ENCODE data around the gene TGFBI. TPM values are rescaled to one million over a fixed set of nuclear protein-coding genes. Genes with fewer than 3 reads are reported as not detected.

Gene TGFBI
- polyA plus RNA-seq, 3 donors, result 480 to 653 (median 565) TPM

GRCh38 chr5:136038635-136039034, 9.8 kb downstream of the TGFBI start:
- H3K4me1 Mint-ChIP-seq, result peaks cover 68% of the 10 kb centered on the region
- H3K4me1 ChIP-seq (ENCODE audit: control insufficient read depth in 1 of 2, insufficient read depth in 2 of 2, low read length in 2 of 2), result peaks cover 48 to 73% of the 10 kb centered on the region in 2 donors

DNA sequence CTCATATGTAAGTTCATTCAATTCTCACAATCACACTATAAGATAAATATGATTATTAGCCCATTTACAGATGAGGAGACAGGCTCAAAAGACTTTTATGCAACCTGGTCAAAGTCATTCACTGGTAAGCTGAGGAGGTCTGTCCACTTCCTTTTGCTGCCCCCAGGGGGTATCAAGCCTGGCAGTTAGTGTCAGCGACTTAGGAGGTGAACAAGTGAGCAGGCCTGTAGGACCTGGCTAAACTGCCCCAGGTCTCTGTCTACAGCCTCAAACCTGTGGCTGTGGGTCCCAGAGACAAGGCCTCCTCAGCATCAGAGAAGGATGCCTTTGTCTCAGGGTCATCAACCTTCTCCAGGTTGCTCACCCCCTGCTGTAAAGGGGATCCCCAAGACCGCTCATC, 10.4 kb downstream of the TGFBI start:
- Histone ChIP-seq H3K4me1 (ENCODE audit: control insufficient read depth in 1 of 2, insufficient read depth in 2 of 2, low read length in 2 of 2) (peaks cover 42 to 68% of the 10 kb centered on the region in 2 donors), H3K79me2 (ENCODE audit: insufficient read depth, low read length) (peaks cover 18% of the 10 kb centered on the region), H3K9me3 (replicated peaks in 1 of 2; ENCODE audit: control insufficient read depth in 1 of 2, insufficient read depth in 1 of 2, low read length in 2 of 2) (peaks cover 0 to 5% of the 10 kb centered on the region in 2 donors), H4K20me1 (ENCODE audit: insufficient read depth, low read length) (peaks cover 100% of the 10 kb centered on the region), H3K4me2 (replicated peaks; ENCODE audit: extremely low read depth, low read length, poor library complexity, severe bottlenecking) (no peak overlapping the region), H3K4me3 (replicated peaks in 1 of 3; ENCODE audit: low read depth in 2 of 3, low read length in 3 of 3) (no peak overlapping the region), H3K27me3 (ENCODE audit: control insufficient read depth in 2 of 2, insufficient read depth in 2 of 2, low read length in 2 of 2) (no peaks in the 10 kb centered on the region), H3K27ac (ENCODE audit: low read depth in 1 of 2, low read length in 2 of 2) (no peak overlapping the region), H3K9ac (ENCODE audit: insufficient read depth, low read length, poor library complexity, severe bottlenecking) (no peak overlapping the region), H2AFZ (ENCODE audit: insufficient read depth, low read depth, low read length, poor library complexity, severe bottlenecking) (no peak overlapping the region), H3K36me3 (replicated peaks in 1 of 2; ENCODE audit: control insufficient read depth in 1 of 2, insufficient read depth in 2 of 2, low read length in 2 of 2) (peaks cover 82 to 100% of the 10 kb centered on the region in 2 donors)
- Mint-ChIP-seq H3K36me3 (peaks cover 97 to 99% of the 10 kb centered on the region in 2 donors), H3K27me3 (ENCODE audit: low read depth in 3 of 3) (peaks cover 4 to 5% (median 4%) of the 10 kb centered on the region in 3 donors), H3K4me3 (no peak overlapping the region), H3K9me3 (peaks cover 0 to 16% (median 13%) of the 10 kb centered on the region in 7 donors), H3K4me1 (peaks cover 62% of the 10 kb centered on the region), H3K27ac (no peak overlapping the region)
- 80% methylated on average over 1 of the region's 2 CpGs for WGBS (ENCODE audit: insufficient coverage)
- intact Hi-C loops (cut with micrococcal nuclease), result no loop called here
- no peak for DNase-seq
- TF ChIP-seq, protein P1, sequence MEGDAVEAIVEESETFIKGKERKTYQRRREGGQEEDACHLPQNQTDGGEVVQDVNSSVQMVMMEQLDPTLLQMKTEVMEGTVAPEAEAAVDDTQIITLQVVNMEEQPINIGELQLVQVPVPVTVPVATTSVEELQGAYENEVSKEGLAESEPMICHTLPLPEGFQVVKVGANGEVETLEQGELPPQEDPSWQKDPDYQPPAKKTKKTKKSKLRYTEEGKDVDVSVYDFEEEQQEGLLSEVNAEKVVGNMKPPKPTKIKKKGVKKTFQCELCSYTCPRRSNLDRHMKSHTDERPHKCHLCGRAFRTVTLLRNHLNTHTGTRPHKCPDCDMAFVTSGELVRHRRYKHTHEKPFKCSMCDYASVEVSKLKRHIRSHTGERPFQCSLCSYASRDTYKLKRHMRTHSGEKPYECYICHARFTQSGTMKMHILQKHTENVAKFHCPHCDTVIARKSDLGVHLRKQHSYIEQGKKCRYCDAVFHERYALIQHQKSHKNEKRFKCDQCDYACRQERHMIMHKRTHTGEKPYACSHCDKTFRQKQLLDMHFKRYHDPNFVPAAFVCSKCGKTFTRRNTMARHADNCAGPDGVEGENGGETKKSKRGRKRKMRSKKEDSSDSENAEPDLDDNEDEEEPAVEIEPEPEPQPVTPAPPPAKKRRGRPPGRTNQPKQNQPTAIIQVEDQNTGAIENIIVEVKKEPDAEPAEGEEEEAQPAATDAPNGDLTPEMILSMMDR (IDR thresholded peaks at IDR 0.05), result no peak

More at GRCh38 chr5:136038635-136039034, 9.8 kb downstream of the TGFBI start:
- H3K27ac ChIP-seq (ENCODE audit: low read depth in 1 of 2, low read length in 2 of 2), result no peak overlapping the region
- H3K4me3 Mint-ChIP-seq, result no peak overlapping the region
- H3K4me3 ChIP-seq (replicated peaks in 1 of 3; ENCODE audit: low read depth in 2 of 3, low read length in 3 of 3), result no peak overlapping the region
- H3K9ac ChIP-seq (ENCODE audit: insufficient read depth, low read length, poor library complexity, severe bottlenecking), result no peak overlapping the region
- TF ChIP-seq, protein P1 (IDR thresholded peaks at IDR 0.05), result no peak
- peaks cover 82 to 100% of the 10 kb centered on the region in 2 donors for H3K36me3 ChIP-seq (replicated peaks in 1 of 2; ENCODE audit: control insufficient read depth in 1 of 2, insufficient read depth in 2 of 2, low read length in 2 of 2)
- peaks cover 0 to 16% (median 13%) of the 10 kb centered on the region in 7 donors for H3K9me3 Mint-ChIP-seq
- H3K4me2 ChIP-seq (replicated peaks; ENCODE audit: extremely low read depth, low read length, poor library complexity, severe bottlenecking), result no peak overlapping the region
- intact Hi-C loops (cut with micrococcal nuclease), result no loop called here
- no peaks in the 10 kb centered on the region for H3K27me3 ChIP-seq (ENCODE audit: control insufficient read depth in 2 of 2, insufficient read depth in 2 of 2, low read length in 2 of 2)
- peaks cover 18% of the 10 kb centered on the region for H3K79me2 ChIP-seq (ENCODE audit: insufficient read depth, low read length)
- DNase-seq, result no peak
- 50% methylated on average over 1 of the region's 4 CpGs for WGBS (ENCODE audit: insufficient coverage)
- peaks cover 0 to 5% of the 10 kb centered on the region in 2 donors for H3K9me3 ChIP-seq (replicated peaks in 1 of 2; ENCODE audit: control insufficient read depth in 1 of 2, insufficient read depth in 1 of 2, low read length in 2 of 2)
- peaks cover 4 to 5% (median 4%) of the 10 kb centered on the region in 3 donors for H3K27me3 Mint-ChIP-seq (ENCODE audit: low read depth in 3 of 3)
- H3K27ac Mint-ChIP-seq, result no peak overlapping the region
- peaks cover 97 to 99% of the 10 kb centered on the region in 2 donors for H3K36me3 Mint-ChIP-seq
- H2AFZ ChIP-seq (ENCODE audit: insufficient read depth, low read depth, low read length, poor library complexity, severe bottlenecking), result no peak overlapping the region
- H4K20me1 ChIP-seq (ENCODE audit: insufficient read depth, low read length), result peaks cover 100% of the 10 kb centered on the region
